HuH-7.5 (cell line): ENCODE data around the gene RAD51B.

Experiments
- DNase-seq: peaks from one replicate; pipeline ENCODE4 v3.0.0; 2011; ENCODE audit warnings: low spot score

Gene RAD51B

DNA sequence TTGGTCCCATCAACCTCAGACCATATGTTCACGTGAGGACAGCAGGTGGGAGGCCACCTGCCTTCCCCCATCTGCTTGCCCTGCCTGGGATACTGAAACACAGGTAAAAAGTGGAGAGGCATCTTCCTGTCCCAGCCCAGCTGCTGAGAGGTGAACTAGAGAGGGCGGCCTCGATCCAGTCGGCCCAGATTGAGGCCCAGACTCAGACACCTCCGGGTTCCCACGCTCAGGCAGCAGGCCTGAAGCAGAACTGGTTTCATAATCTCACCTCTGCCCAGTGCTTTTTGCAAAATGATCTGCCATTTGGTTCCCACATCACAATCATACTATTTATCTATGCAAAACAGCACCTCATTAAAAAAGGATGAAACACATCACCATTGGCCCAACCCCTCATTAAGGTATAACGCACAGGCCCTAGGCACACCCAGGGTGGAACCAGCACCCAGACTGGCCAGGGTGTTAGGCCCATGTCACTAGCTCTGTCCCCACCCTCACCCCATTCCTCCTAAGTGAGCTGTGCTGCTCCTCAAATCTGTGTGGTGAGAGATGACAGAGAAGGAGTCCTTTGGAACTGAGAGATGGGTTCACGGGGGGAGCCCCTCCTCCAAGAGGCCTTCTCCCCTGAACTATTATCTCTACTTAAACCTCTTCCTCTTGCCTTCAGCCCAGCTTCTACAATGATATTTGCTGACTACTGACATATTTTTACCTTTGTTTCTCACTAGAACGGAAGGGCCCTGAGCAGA, 892.2 kb downstream of the RAD51B start:
- no peak for DNase-seq

GRCh38 chr14:68712703-68713370, 893.3 kb downstream of the RAD51B start:
- no peak for DNase-seq

DNA sequence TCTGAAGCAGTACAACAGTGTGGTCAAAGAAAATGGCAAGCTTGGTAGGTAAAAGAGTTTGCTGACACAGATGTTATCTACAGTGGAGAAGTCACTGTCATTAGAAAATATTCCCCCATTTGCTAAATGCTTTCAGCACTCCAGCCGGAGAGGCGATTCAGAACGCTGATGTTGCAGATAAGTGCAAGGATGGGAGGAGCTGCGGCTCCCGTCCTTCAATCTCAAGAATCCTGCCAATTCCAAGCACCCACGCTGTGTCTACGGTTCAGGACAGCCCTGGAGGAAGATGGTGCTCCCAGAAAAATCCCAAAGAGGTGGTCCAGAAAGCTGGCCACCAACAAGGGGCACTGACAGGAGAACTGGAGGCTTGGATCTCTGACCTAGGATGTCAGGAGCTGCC, 894.2 kb downstream of the RAD51B start:
- no peak for DNase-seq

DNA sequence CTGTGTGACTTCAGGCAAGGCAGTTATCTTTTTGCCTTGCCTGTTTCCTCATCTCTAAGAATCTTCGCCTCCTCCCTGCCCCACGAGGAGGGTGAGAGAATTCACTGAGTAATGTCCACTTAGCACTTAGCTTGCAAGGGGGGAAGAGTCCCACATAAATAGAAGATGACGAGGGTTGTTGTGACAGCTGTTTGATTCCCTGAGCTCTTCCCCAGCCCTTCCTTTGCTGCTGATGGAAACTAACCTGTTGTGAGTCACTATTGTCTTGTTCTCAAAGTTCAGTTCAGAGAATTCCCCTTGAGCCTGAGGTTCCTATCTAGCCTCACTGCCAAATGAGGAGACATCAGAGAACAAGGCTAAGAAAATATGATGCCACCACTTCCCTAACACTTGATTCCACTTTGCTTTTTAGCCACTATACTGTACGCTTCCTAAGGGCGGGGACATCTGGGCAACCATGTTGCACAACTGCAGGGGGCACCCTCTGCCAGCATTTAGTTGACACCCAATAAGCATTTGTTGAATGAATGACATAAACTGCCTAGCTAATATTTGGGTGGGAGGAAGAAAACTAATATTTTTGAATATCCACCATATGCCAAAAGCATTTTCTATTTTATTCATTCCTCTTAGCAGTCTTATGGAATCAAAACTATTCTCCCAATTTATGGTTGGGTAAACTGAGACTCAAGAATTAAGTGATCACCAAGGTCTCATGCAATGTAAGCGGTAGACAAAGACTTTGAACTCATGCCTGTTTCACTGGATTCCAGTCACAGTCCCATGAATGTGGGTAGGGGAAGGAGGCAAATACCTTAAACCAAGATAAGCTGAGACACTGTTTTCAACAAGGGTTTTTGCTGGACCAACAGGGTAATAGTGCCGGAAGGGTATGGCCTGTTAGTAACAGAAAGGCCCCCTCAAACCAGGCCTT, 895.7 kb downstream of the RAD51B start:
- DNase-seq = no peak

DNA sequence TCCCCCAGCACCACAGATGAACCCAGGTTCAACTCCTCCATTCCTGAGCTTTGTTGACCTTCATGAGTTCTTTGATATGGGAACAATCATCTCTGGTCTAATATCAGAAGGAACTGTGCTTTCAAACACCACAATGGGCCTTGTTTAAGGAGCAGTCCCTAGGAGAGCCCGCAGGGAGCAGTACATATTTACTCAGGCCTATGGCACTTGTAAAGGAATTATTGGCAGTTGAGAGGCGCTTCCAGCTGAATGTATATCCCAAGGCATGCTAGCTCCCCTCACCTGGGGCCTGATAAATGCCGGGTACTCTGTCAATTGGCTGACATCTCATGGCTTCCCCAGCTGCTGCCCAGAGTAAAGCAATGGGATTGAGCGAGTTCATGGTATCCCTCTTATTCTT, 897.1 kb downstream of the RAD51B start:
- no peak for DNase-seq

- no peak for DNase-seq
These were observed 898.7 kb downstream of the RAD51B start for GRCh38 chr14:68718023-68718990.

- DNase-seq = no peak
These were observed 900.2 kb downstream of the RAD51B start for GRCh38 chr14:68719634-68720384.

GRCh38 chr14:68722186-68722585, 902.6 kb downstream of the RAD51B start:
- DNase-seq = no peak

- no peak for DNase-seq
These were observed 903.5 kb downstream of the RAD51B start for GRCh38 chr14:68722968-68723566.

- DNase-seq = no peak
These were observed 904.3 kb downstream of the RAD51B start for GRCh38 chr14:68723808-68724268.

DNA sequence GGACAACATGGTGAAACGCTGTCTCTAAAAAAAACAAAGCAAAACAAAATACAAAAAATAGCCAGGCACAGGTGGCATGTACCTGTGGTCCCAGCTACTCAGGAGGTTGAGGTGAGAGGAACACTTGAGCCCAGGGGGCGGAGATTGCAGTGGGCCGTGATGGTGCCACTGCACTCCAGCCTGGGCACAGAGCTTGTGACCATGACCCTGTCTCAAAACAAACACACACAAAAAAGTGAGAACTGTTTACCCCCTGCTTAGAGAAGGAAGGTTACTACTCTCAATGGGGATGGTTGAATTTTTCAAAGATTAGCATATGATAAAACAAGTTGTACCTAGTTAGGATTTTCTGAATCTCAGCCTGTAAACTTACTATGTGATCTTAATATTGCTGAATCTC, 905.3 kb downstream of the RAD51B start:
- no peak for DNase-seq

GRCh38 chr14:68726093-68726695, 906.6 kb downstream of the RAD51B start:
- DNase-seq = no peak

- DNase-seq = no peak
These were observed 907.9 kb downstream of the RAD51B start for GRCh38 chr14:68727315-68728047.

DNA sequence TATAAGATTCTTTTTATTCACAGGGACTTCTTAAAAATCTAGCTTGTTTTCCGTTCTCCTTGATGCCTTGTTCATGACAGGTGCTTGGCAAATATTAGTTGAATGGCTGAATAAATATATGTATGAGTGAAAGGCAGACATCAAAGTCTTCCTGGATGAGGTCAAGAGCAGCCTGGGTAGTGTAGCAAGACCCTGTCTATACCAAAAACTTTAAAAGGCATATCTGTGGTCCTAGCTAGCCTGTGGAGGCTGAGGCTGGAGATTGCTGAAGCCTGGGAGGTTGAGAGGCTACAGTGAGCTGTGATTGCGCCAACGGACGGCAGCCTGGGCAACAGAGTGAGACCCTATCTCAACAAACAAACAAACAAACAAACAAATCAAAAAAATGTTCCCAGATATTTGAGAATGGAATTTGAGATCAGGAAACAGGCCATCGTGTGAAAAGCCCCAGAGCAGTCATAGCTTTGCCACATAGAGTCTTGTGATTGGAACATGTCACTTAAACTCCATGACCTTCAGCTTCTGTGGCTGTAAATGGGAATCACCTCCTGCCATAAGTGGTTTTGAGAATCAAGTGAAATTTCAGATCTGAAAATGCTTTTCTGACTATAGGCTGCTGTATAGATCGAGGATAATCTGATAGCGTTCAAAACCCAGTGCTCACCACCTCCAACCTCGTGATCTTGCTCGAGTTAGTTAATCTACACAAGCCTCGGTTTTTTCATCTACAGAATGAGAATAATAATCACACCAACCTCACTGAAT, 908.9 kb downstream of the RAD51B start:
- no peak for DNase-seq

DNA sequence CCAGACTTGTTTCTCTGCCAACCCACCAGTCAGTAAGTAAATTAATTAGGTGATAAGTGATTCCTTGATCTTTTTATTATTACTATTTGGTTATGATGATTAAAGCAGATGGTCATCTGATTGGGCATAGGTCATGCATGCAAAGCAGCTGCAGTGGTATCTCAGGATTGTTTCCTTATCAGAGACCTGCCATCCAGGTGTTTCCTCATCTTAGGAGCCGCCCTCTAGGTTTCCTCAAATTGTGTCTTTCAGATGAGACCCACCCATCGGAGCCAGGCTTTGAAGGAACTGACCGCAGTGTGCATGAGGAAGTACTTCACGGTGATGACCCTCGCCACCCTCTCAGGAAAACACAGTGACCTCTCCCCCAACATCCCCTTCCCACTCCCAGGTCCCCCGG, 910.0 kb downstream of the RAD51B start:
- DNase-seq = no peak

DNA sequence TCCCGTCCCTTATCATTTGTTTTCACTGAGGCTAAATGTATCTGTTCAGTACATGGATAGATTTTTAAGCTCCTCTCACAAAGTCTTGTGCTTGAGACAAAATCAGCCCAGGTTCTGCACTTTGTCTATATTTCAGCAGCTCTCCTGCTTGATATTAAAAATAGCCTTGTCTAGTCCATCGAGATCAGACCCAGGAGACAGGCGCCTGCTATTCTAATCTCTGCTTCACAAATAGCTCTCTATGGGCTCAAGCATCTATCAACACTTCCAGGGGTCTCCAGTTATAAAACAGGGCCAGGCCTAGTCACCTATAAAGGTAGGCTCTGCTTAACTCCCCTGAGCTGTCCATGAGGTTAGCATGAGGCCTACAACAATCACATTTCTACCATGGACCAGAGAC, 910.8 kb downstream of the RAD51B start:
- DNase-seq = no peak

DNA sequence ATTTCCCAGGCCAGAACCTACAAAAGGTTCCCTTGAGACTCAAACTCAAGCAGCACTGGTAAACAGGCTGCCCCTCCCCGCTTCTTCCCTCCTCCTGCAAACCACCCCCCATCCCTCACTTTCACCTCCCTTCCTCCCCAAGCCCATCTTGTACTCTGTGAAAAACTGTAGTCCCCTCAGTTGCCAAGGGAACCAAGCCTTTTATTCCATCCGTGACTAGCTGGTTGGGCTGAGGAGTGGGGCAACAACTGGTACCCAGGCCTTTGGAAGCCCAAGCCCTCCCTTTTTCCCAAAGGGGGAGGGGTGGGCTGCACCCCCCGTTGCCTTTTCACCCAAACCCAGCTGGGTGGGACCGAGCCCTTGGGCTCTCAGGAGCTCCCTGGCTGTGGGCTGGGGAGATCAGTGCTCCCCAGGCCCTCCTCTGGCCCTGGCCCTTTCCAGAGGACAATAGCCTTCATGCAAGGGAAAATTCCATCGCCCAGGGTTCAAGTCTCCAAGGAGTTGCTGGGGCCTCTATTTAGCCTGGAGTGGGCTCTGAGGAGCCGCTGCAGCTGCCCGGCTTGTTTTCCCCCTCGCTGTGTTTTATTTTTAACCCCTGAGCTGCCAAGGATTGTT, 911.3 kb downstream of the RAD51B start:
- DNase-seq = no peak
